Peyer's patch (tissue), 4 donors: ENCODE measurements around the gene GLS. TPM values are rescaled to one million over a fixed set of nuclear protein-coding genes. Genes with fewer than 3 reads are reported as not detected.

Experiments used
- DNase-seq, 3 donors: peaks; one replicate each; pipeline ENCODE4 v3.0.0-alpha.2; 2017 to 2019
- H3K27ac ChIP-seq, 4 donors: fragments of 200-600 bp; sonication (generic); one replicate each; pipeline ENCODE4 v1.5.1; 2016 to 2019
- H3K27me3 ChIP-seq, 2 donors: fragments of 200-600 bp; sonication (generic); one replicate each; pipeline ENCODE4 v1.5.1; 2019
- H3K36me3 ChIP-seq, 3 donors: fragments of 200-600 bp; sonication (generic); one replicate each; pipeline ENCODE4 v1.5.1; 2016 to 2019
- H3K4me1 ChIP-seq, 4 donors: fragments of 200-600 bp; sonication (generic); one replicate each; pipeline ENCODE4 v1.5.1; 2016 to 2019
- H3K4me3 ChIP-seq, 4 donors: fragments of 200-600 bp; sonication (generic); 1 replicate in 3 of 4; 2 replicates in 1 of 4; pipeline ENCODE4 v1.5.1; 2016 to 2019; ENCODE audit warnings: mild to moderate bottlenecking in 1 of 4
- H3K9me3 ChIP-seq, 4 donors: fragments of 200-600 bp; sonication (generic); one replicate each; pipeline ENCODE4 v1.5.1; 2016 to 2019; ENCODE audit warnings: mild to moderate bottlenecking in 1 of 4
- POLR2A ChIP-seq, 2 donors: fragments of 450-650 bp; IDR thresholded peaks; one replicate each; pipeline ENCODE4 v1.5.1; 2017; ENCODE audit warnings: antibody characterized with exemption in 2 of 2, mild to moderate bottlenecking in 2 of 2, moderate library complexity in 2 of 2
- total RNA-seq, 4 donors: library from RNA; depleted of rRNA; stranded (reverse); fragments of >200 nt; gene quantifications; one replicate each; pipeline ENCODE4 v1.1.0, GENCODE V29; 2016
- TF ChIP-seq, protein P1 (sequence below), 6 experiments: fragments of 450-650 bp in 4 of 6; fragments of 200-600 bp in 2 of 6; sonication (generic) in 1 of 6; IDR thresholded peaks; one replicate each; pipeline ENCODE4 v1.5.1; 2017 to 2019; ENCODE audit warnings: antibody characterized with exemption in 6 of 6, mild to moderate bottlenecking in 3 of 6, moderate library complexity in 1 of 6

GLS gene
- total RNA-seq, 4 donors from 2014 or later: 232 to 298 (median 258) TPM

DNA sequence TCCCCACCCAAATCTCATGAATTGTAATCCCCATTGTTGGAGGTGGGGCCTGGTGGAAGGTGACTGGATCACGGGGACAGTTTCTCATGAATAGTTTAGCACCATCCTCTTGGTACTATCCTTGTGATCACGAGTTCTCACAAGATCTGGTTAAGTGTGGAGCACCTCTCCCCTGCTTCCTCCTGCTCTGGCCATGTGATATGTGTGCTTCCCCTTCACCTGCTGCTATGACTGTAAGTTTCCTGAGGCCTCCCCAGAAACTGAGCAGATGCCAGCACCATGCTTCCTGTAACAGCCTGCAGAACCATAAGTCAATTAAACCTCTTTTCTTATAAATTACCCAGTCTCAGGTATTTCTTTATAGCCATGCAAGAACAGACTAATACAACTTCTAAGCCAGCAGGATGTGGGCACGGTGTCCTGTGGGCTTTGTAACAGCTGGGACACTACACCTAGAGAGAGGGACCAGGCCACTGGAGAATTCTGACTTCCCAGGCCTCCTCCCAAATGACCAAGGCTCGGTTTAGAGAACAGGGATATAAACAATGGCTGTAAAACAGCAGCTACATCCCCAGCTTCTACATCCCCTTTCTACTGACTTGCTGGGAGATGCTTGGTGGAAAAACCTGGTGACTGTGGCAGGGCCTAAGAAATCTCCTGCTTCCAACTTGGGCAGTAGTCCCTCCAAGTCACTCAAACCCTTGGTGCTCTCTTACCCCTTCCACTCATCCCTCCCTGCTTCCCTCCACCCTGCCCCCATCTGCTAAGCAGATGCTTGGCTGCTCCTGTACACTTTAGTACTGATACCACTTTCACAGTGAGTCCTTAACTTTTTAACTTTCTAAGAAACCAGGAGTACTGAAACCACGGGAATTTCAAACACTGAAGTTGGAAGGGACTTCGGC lies 123.0 kb downstream of the GLS start:
- no peaks in the 10 kb centered on the region for H3K27me3 ChIP-seq
- H3K27ac ChIP-seq: no peak overlapping the region
- H3K4me3 ChIP-seq: no peak overlapping the region
- H3K4me1 ChIP-seq: no peaks in the 10 kb centered on the region
- H3K9me3 ChIP-seq: no peaks in the 10 kb centered on the region
- H3K36me3 ChIP-seq: peaks cover 0 to 97% (median 0%) of the 10 kb centered on the region in 3 donors
- no peak for TF ChIP-seq POLR2A (IDR thresholded peaks at IDR 0.05)
- TF ChIP-seq, protein P1, sequence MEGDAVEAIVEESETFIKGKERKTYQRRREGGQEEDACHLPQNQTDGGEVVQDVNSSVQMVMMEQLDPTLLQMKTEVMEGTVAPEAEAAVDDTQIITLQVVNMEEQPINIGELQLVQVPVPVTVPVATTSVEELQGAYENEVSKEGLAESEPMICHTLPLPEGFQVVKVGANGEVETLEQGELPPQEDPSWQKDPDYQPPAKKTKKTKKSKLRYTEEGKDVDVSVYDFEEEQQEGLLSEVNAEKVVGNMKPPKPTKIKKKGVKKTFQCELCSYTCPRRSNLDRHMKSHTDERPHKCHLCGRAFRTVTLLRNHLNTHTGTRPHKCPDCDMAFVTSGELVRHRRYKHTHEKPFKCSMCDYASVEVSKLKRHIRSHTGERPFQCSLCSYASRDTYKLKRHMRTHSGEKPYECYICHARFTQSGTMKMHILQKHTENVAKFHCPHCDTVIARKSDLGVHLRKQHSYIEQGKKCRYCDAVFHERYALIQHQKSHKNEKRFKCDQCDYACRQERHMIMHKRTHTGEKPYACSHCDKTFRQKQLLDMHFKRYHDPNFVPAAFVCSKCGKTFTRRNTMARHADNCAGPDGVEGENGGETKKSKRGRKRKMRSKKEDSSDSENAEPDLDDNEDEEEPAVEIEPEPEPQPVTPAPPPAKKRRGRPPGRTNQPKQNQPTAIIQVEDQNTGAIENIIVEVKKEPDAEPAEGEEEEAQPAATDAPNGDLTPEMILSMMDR (IDR thresholded peaks at IDR 0.05): no peak
- DNase-seq: no peak

DNA sequence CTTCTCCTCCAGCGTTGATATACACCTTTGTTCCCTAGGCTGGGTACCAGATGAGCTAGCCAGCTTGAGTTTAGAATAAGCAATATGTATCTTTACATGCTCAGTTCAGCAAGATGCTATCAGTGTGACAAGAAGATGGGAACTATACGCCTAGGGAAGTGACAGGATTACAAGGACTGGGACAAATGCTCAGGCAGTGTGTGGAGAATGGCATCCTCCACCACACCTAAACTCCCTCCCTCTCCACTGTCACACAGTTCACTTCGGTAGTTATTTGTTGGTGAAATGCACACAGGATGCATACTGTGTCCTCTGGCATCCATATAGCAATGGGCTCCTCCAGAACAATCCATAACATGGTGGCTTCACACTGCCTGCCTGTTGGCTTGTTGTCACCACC lies 125.7 kb downstream of the GLS start:
- TF ChIP-seq, protein P1 (IDR thresholded peaks at IDR 0.05): no peak
- TF ChIP-seq POLR2A (IDR thresholded peaks at IDR 0.05): no peak
- Histone ChIP-seq H3K9me3 (no peaks in the 10 kb centered on the region), H3K27ac (no peak overlapping the region), H3K36me3 (peaks cover 0 to 78% (median 0%) of the 10 kb centered on the region in 3 donors), H3K27me3 (no peaks in the 10 kb centered on the region), H3K4me1 (peaks cover 0 to 7% (median 0%) of the 10 kb centered on the region in 4 donors), H3K4me3 (no peak overlapping the region)
- DNase-seq: no peak

- Histone ChIP-seq H3K27ac (no peak overlapping the region), H3K9me3 (no peaks in the 10 kb centered on the region), H3K4me3 (no peak overlapping the region), H3K36me3 (peaks cover 0 to 69% (median 0%) of the 10 kb centered on the region in 3 donors), H3K4me1 (peaks cover 0 to 16% (median 1%) of the 10 kb centered on the region in 4 donors), H3K27me3 (no peaks in the 10 kb centered on the region)
- TF ChIP-seq, protein P1 (IDR thresholded peaks at IDR 0.05): no peak
- no peak for TF ChIP-seq POLR2A (IDR thresholded peaks at IDR 0.05)
- no peak for DNase-seq
Measured at GRCh38 chr2:191006997-191007783, 126.6 kb downstream of the GLS start.

- Histone ChIP-seq H3K36me3 (peaks cover 0 to 58% (median 0%) of the 10 kb centered on the region in 3 donors), H3K4me3 (no peak overlapping the region), H3K27me3 (no peaks in the 10 kb centered on the region), H3K4me1 (peaks cover 0 to 25% (median 6%) of the 10 kb centered on the region in 4 donors), H3K27ac (no peak overlapping the region), H3K9me3 (no peaks in the 10 kb centered on the region)
- no peak for TF ChIP-seq POLR2A (IDR thresholded peaks at IDR 0.05)
- TF ChIP-seq, protein P1 (IDR thresholded peaks at IDR 0.05): no peak
- no peak for DNase-seq
Measured at GRCh38 chr2:191008286-191008685, 127.7 kb downstream of the GLS start.

- Histone ChIP-seq H3K36me3 (peaks cover 0 to 44% (median 0%) of the 10 kb centered on the region in 3 donors), H3K4me3 (no peak overlapping the region), H3K4me1 (peaks cover 0 to 25% (median 8%) of the 10 kb centered on the region in 4 donors), H3K27me3 (no peaks in the 10 kb centered on the region), H3K27ac (no peak overlapping the region), H3K9me3 (no peaks in the 10 kb centered on the region)
- no peak for DNase-seq
- TF ChIP-seq, protein P1 (IDR thresholded peaks at IDR 0.05): no peak
- TF ChIP-seq POLR2A (IDR thresholded peaks at IDR 0.05): no peak
Measured at GRCh38 chr2:191009541-191010374, 129.1 kb downstream of the GLS start.
